Lung (tissue), 12 donors: ENCODE measurements around the gene TTLL5. TPM values are rescaled to one million over a fixed set of nuclear protein-coding genes. Genes with fewer than 3 reads are reported as not detected.

ENCODE experiments used
- ATAC-seq: fragments of 200-7000 bp; cut with Tn5 transposase; one replicate; pipeline ENCODE4 v1.9.1; 2020; ENCODE audit warnings: moderate number of reproducible peaks; ENCODE audit not compliant: insufficient read depth, low FRiP score
- DNase-seq, 3 donors: peaks; one replicate each; pipeline ENCODE4 v3.0.0-alpha.2; 2013 to 2017
- H3K27ac ChIP-seq, 2 donors: one replicate each; pipeline ENCODE4 v1.5.1; 2013; ENCODE audit warnings: mild to moderate bottlenecking in 2 of 2, moderate library complexity in 2 of 2, control low read depth in 1 of 2, inconsistent platforms in 1 of 2, low read depth in 1 of 2, low read length in 1 of 2
- H3K27me3 ChIP-seq, 3 donors: one replicate each; pipeline ENCODE4 v1.5.1; 2013; ENCODE audit warnings: low read length in 2 of 3; ENCODE audit not compliant: control insufficient read depth in 3 of 3, insufficient read depth in 3 of 3
- H3K36me3 ChIP-seq, 4 donors: one replicate each; pipeline ENCODE4 v1.5.1; 2013; ENCODE audit warnings: low read length in 4 of 4, mild to moderate bottlenecking in 1 of 4, moderate library complexity in 1 of 4; ENCODE audit not compliant: control insufficient read depth in 4 of 4, insufficient read depth in 4 of 4
- H3K4me1 ChIP-seq, 5 donors: one replicate each; pipeline ENCODE4 v1.5.1; 2013; ENCODE audit warnings: low read length in 5 of 5, mild to moderate bottlenecking in 2 of 5, moderate library complexity in 1 of 5; ENCODE audit not compliant: control insufficient read depth in 5 of 5, insufficient read depth in 5 of 5
- H3K4me3 ChIP-seq: one replicate; pipeline ENCODE4 v1.5.1; 2013; ENCODE audit warnings: mild to moderate bottlenecking, control low read depth, moderate library complexity
- H3K9ac ChIP-seq, 2 donors: one replicate each; pipeline ENCODE4 v1.5.1; 2013; ENCODE audit warnings: low read length in 2 of 2, control low read depth in 1 of 2; ENCODE audit not compliant: insufficient read depth in 1 of 2
- H3K9me3 ChIP-seq, 4 donors: one replicate each; pipeline ENCODE4 v1.5.1; 2013; ENCODE audit warnings: low read length in 3 of 4, mild to moderate bottlenecking in 1 of 4, moderate library complexity in 1 of 4; ENCODE audit not compliant: control insufficient read depth in 4 of 4, insufficient read depth in 3 of 4
- WGBS, 2 donors: extraction: QIAGEN DNeasy Blood & Tissue Kit; methylation state at CpG; one replicate each; pipeline ENCODE4 v1.1.7; 2013; 5-methylcytosine and 5-hydroxymethylcytosine counted together
- polyA plus RNA-seq, 2 donors: library from polyadenylated mRNA; stranded (reverse); fragments of 200-250 nt; gene quantifications; one replicate each; pipeline ENCODE4 v1.2.1, GENCODE V29; 2013
- total RNA-seq, 2 donors: library from RNA; depleted of rRNA in 1 of 2; stranded (reverse); fragments of >200 nt in 1 of 2; gene quantifications; one replicate each; pipeline ENCODE4 v1.2.1, GENCODE V29; 2014 to 2021
- TF ChIP-seq, protein P1 (sequence below): IDR thresholded peaks from 2 replicates; pipeline ENCODE4 v1.5.1; 2012; ENCODE audit warnings: mild to moderate bottlenecking; ENCODE audit errors: control extremely low read depth, extremely low read depth
- donor health status: control.
- donor health status: control.
- donor health status: Bipolar disorder and iron deficiency.
- donor health status: healthy.
- donor health status: DM: yes; HTN: yes; CAD: no.

The TTLL5 gene
- total and polyA plus RNA-seq, 4 donors: 10.3 to 58.6 (median 28.8) TPM

DNA sequence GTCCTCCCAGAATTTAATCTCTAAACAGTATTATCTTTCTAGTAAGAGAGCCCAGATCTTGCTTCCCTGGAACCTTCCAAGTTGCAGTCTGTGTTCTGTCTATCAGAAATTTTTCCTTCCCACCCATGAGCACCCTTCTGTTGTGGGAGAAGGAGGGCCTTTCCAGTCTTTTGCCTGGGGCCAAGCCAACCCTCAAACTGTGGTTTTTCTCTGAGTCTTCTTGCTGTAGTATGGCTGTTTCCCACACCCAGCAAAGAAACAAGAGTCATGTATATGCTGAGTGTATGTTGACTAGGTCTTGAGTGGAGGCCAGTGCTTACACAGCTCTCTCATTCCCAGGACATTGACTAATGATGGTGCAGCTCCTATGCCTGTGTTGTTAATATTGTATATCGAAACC, 216.2 kb downstream of the TTLL5 start:
- DNase-seq: peak in 1 of 3 donors; percentile 62
- H3K9me3 ChIP-seq: no peaks in the 10 kb centered on the region
- H3K36me3 ChIP-seq: peaks cover 0 to 2% (median 0%) of the 10 kb centered on the region in 4 donors
- TF ChIP-seq, protein P1, sequence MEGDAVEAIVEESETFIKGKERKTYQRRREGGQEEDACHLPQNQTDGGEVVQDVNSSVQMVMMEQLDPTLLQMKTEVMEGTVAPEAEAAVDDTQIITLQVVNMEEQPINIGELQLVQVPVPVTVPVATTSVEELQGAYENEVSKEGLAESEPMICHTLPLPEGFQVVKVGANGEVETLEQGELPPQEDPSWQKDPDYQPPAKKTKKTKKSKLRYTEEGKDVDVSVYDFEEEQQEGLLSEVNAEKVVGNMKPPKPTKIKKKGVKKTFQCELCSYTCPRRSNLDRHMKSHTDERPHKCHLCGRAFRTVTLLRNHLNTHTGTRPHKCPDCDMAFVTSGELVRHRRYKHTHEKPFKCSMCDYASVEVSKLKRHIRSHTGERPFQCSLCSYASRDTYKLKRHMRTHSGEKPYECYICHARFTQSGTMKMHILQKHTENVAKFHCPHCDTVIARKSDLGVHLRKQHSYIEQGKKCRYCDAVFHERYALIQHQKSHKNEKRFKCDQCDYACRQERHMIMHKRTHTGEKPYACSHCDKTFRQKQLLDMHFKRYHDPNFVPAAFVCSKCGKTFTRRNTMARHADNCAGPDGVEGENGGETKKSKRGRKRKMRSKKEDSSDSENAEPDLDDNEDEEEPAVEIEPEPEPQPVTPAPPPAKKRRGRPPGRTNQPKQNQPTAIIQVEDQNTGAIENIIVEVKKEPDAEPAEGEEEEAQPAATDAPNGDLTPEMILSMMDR: no peak
- peaks cover 2 to 30% (median 16%) of the 10 kb centered on the region in 5 donors for H3K4me1 ChIP-seq
- 81 to 97% methylated on average over 1 of the region's 1 CpG for WGBS, 2 donors
- H3K27ac ChIP-seq: peak overlapping the region in 1 of 2 donors; percentile 38
- H3K4me3 ChIP-seq: no peak overlapping the region
- H3K27me3 ChIP-seq: no peaks in the 10 kb centered on the region
- H3K9ac ChIP-seq: no peak overlapping the region
- ATAC-seq: no peak

DNA sequence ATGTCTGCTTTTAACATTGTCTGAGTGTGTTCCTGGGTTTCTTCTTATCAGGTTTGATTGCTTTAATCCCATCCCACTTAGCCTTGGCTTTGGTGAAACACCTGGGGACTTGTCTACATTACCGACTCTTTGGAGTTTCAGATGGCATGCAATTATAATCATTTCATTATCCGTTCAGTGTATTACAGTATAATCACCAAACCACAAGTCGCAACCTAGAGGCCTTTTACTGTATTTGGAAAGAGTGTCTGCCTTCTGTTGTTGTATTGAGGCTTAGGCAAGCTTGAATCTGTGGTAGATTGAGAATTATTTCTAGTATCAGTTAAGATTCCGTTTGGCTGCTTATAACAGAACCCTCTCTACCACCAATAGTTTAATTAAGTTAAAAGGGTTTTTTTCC, 216.8 kb downstream of the TTLL5 start:
- Histone ChIP-seq H3K4me3 (no peak overlapping the region), H3K9me3 (no peaks in the 10 kb centered on the region), H3K4me1 (peaks cover 2 to 30% (median 16%) of the 10 kb centered on the region in 5 donors), H3K27me3 (no peaks in the 10 kb centered on the region), H3K9ac (no peak overlapping the region), H3K36me3 (peaks cover 0 to 3% (median 0%) of the 10 kb centered on the region in 4 donors), H3K27ac (no peak overlapping the region)
- ATAC-seq (no peak), DNase-seq (no peak)
- TF ChIP-seq, protein P1: no peak
- 71 to 91% methylated on average over 4 of the region's 4 CpGs for WGBS, 2 donors

DNA sequence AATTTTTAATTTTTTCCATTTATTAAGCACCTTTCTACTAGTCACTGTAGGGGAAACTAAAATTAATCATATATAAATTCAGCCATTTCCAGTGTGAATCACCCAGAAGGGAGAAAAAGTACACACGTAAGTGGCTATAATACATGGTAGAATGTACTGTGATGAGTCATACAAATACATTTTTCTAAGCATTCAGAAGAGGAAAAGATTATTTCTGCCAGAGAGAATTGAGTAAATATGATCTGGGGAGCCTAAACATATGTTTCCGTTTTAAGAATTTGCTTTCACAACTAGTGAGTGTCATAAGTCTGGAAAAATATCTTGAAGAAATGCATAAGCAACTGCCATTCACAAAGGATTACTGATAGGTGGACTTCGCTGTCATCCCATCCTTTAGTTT, 218.0 kb downstream of the TTLL5 start:
- no peaks in the 10 kb centered on the region for H3K27me3 ChIP-seq
- WGBS, 2 donors: 69 to 74% methylated on average over 3 of the region's 3 CpGs
- H3K4me1 ChIP-seq: peaks cover 2 to 30% (median 16%) of the 10 kb centered on the region in 5 donors
- ATAC-seq (no peak), DNase-seq (peak in 2 of 3 donors; percentile 74 to 89)
- no peaks in the 10 kb centered on the region for H3K9me3 ChIP-seq
- H3K27ac ChIP-seq: no peak overlapping the region
- H3K4me3 ChIP-seq: no peak overlapping the region
- no peak overlapping the region for H3K9ac ChIP-seq
- TF ChIP-seq, protein P1: no peak
- peaks cover 0 to 5% (median 0%) of the 10 kb centered on the region in 4 donors for H3K36me3 ChIP-seq

DNA sequence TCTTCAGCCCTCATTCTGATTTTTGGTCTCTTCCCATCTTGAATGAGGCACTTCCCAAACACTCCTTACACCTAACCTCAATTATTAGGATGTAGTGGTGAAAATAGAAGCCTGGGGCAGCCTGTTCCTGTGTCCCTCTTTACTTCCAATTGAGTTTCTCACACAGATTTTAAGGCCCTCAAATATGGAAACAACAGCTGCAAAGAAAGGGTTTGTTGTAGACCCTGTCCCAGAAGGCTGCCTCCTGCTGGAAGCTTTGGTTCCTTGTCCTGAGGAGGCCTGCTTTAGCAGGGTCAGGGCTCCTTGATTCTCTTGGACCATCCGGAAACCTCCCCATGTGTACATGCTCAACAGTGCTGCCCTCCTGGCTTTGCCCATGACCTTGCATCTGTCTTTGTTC, 219.5 kb downstream of the TTLL5 start:
- H3K9me3 ChIP-seq: no peaks in the 10 kb centered on the region
- DNase-seq: no peak
- TF ChIP-seq, protein P1: no peak
- no peaks in the 10 kb centered on the region for H3K27me3 ChIP-seq
- no peak overlapping the region for H3K9ac ChIP-seq
- H3K27ac ChIP-seq: no peak overlapping the region
- H3K36me3 ChIP-seq: peaks cover 0 to 5% (median 0%) of the 10 kb centered on the region in 4 donors
- ATAC-seq: no peak
- H3K4me1 ChIP-seq: peaks cover 2 to 30% (median 16%) of the 10 kb centered on the region in 5 donors
- H3K4me3 ChIP-seq: no peak overlapping the region
- 100% methylated on average over 1 of the region's 1 CpG for WGBS, 2 donors
